HG02943 (cell line): ENCODE data around the gene SDC4.

ENCODE experiments used
- ATAC-seq: cut with Tn5 transposase; IDR thresholded peaks from one replicate; pipeline ENCODE4 v1.9.1; 2021; ENCODE audit warnings: mild to moderate bottlenecking, low read depth, moderate library complexity; ENCODE audit not compliant: unreplicated experiment

Gene SDC4

GRCh38 chr20:45322952-45323383 lies 25.3 kb downstream of the SDC4 start:
- ATAC-seq, result no peak

GRCh38 chr20:45320948-45321595 lies 27.2 kb downstream of the SDC4 start:
- ATAC-seq, result peak; percentile 63

GRCh38 chr20:45318948-45319347 lies 29.3 kb downstream of the SDC4 start:
- ATAC-seq, result no peak

- no peak for ATAC-seq
Measured at GRCh38 chr20:45318386-45318939, 29.8 kb downstream of the SDC4 start.

- ATAC-seq, result no peak
Measured at GRCh38 chr20:45317826-45318225, 30.4 kb downstream of the SDC4 start.

GRCh38 chr20:45316150-45317080 lies 31.8 kb downstream of the SDC4 start:
- no peak for ATAC-seq

- ATAC-seq, result no peak
Measured at GRCh38 chr20:45315672-45316071, 32.6 kb downstream of the SDC4 start.

GRCh38 chr20:45313943-45314342 lies 34.3 kb downstream of the SDC4 start:
- no peak for ATAC-seq

GRCh38 chr20:45313065-45313695 lies 35.0 kb downstream of the SDC4 start:
- no peak for ATAC-seq

- ATAC-seq, result no peak
Measured at GRCh38 chr20:45312241-45312640, 36.0 kb downstream of the SDC4 start.

GRCh38 chr20:45311589-45312211 lies 36.5 kb downstream of the SDC4 start:
- ATAC-seq, result no peak

- no peak for ATAC-seq
Measured at GRCh38 chr20:45309075-45309474, 39.1 kb downstream of the SDC4 start.

- no peak for ATAC-seq
Measured at GRCh38 chr20:45308117-45308778, 40.0 kb downstream of the SDC4 start, which contains the start of gene MATN4. Gene MATN4, minus strand, starts transcription at chr20:45308299. Its CDS starts 2,717 bp downstream, at chr20:45305582.

GRCh38 chr20:45307076-45307640 lies 41.1 kb downstream of the SDC4 start:
- no peak for ATAC-seq

- ATAC-seq, result no peak
Measured at GRCh38 chr20:45306431-45306982, 41.7 kb downstream of the SDC4 start, which contains the start of gene RBPJL. Gene RBPJL, plus strand, starts transcription at chr20:45306840. Its CDS starts 83 bp downstream, at chr20:45306923.

- no peak for ATAC-seq
Measured at GRCh38 chr20:45305262-45305661, 43.0 kb downstream of the SDC4 start.

- ATAC-seq, result no peak
Measured at GRCh38 chr20:45304464-45304999, 43.7 kb downstream of the SDC4 start.

- no peak for ATAC-seq
Measured at GRCh38 chr20:45303586-45304463, 44.4 kb downstream of the SDC4 start.
